HG03025 (cell line): ENCODE results near the gene HIPK2.

Experiments used
- ATAC-seq: cut with Tn5 transposase; IDR thresholded peaks from one replicate; pipeline ENCODE4 v1.9.1; 2021; ENCODE audit warnings: mild to moderate bottlenecking, moderate library complexity; ENCODE audit not compliant: unreplicated experiment, low FRiP score

The HIPK2 gene

GRCh38 chr7:139601176-139601575 lies 176.6 kb downstream of the HIPK2 start:
- ATAC-seq: no peak

GRCh38 chr7:139600306-139600705 lies 177.5 kb downstream of the HIPK2 start:
- no peak for ATAC-seq

- ATAC-seq: no peak
These were observed 179.2 kb downstream of the HIPK2 start for GRCh38 chr7:139598642-139599041.

GRCh38 chr7:139597028-139597427 lies 180.8 kb downstream of the HIPK2 start:
- ATAC-seq: no peak

- ATAC-seq: no peak
These were observed 181.2 kb downstream of the HIPK2 start for GRCh38 chr7:139596626-139597025.

GRCh38 chr7:139595806-139596205 lies 182.0 kb downstream of the HIPK2 start:
- no peak for ATAC-seq

GRCh38 chr7:139594911-139595476 lies 182.8 kb downstream of the HIPK2 start:
- no peak for ATAC-seq

- no peak for ATAC-seq
These were observed 183.7 kb downstream of the HIPK2 start for GRCh38 chr7:139594090-139594489.

GRCh38 chr7:139592801-139593461 lies 184.9 kb downstream of the HIPK2 start:
- no peak for ATAC-seq

- no peak for ATAC-seq
These were observed 186.1 kb downstream of the HIPK2 start for GRCh38 chr7:139591550-139592195.

GRCh38 chr7:139589474-139589873 lies 188.3 kb downstream of the HIPK2 start:
- ATAC-seq: no peak

- no peak for ATAC-seq
These were observed 189.2 kb downstream of the HIPK2 start for GRCh38 chr7:139588632-139589031.

GRCh38 chr7:139587535-139587934 lies 190.3 kb downstream of the HIPK2 start:
- no peak for ATAC-seq

- ATAC-seq: no peak
These were observed 191.5 kb downstream of the HIPK2 start for GRCh38 chr7:139586286-139586685.

GRCh38 chr7:139585042-139585441 lies 192.8 kb downstream of the HIPK2 start:
- ATAC-seq: no peak

- ATAC-seq: no peak
These were observed 193.8 kb downstream of the HIPK2 start for GRCh38 chr7:139583826-139584553.

- no peak for ATAC-seq
These were observed 195.1 kb downstream of the HIPK2 start for GRCh38 chr7:139582671-139583155.

- ATAC-seq: no peak
These were observed 195.6 kb downstream of the HIPK2 start for GRCh38 chr7:139582130-139582650.

- no peak for ATAC-seq
These were observed 197.4 kb downstream of the HIPK2 start for GRCh38 chr7:139580435-139580834.

- ATAC-seq: no peak
These were observed 201.4 kb downstream of the HIPK2 start for GRCh38 chr7:139576179-139576973.
